Measurements from ENCODE around the gene WDR72. TPM values are rescaled to one million over a fixed set of nuclear protein-coding genes. Genes with fewer than 3 reads are reported as not detected.
"Not testable (repeated sequence)": the region's sequence is repeated elsewhere in the genome, so short reads cannot be mapped to it uniquely, and the experiment has no call there.

Gene WDR72
- total RNA-seq, 2 donors from 2014 or later, result 0.15 TPM; not detected in 1

DNA sequence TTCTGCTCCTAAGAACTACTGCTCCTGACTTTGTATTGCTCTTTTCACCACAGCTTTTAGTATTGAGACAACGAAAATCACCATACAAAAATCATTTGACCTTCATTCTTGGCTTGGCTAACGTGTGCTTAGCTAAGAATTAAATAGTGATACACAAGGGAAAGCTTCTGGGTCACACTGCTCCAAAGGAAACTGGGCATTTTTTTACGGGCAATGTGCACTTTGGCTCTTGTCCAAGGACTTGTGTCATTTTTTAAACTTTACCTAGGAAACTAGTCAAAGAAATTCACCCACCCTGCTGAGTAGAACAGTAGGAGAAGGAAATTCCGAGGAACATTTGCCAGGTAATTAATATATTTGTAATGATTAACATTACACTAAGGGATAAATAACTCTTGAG is 19.8 kb downstream of the WDR72 start:
- Mint-ChIP-seq H3K27me3 (peaks cover 15% of the 10 kb centered on the region), H3K27ac (no peak overlapping the region), H3K9me3 (no peaks in the 10 kb centered on the region), H3K4me1 (no peaks in the 10 kb centered on the region), H3K36me3 (ENCODE audit: low read depth) (no peaks in the 10 kb centered on the region), H3K4me3 (no peak overlapping the region)
- ATAC-seq (replicated peaks), result no peak

DNA sequence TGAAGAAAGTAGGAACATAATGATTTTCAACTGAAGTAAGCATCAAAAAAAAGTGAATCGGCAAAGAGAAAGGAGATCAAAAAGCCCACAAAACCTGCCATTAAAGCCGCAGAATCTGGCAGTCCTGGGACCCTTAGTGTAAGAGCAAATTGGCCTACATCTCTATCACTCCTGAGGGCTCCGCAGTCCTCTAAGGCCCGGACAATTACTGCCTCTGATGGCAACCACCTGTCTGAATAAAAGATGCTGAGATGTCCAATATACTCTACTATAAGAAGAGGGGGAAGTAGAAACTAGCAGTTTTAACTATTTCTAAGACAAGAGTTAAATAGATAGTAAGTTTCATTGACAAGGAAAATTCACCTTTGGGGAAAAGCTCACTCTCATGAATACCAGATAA is 20.3 kb downstream of the WDR72 start:
- no peak overlapping the region for H3K27ac Mint-ChIP-seq
- no peak overlapping the region for H3K4me3 Mint-ChIP-seq
- peaks cover 15% of the 10 kb centered on the region for H3K27me3 Mint-ChIP-seq
- no peak for ATAC-seq (replicated peaks)
- no peaks in the 10 kb centered on the region for H3K9me3 Mint-ChIP-seq
- H3K4me1 Mint-ChIP-seq, result no peaks in the 10 kb centered on the region
- no peaks in the 10 kb centered on the region for H3K36me3 Mint-ChIP-seq (ENCODE audit: low read depth)

DNA sequence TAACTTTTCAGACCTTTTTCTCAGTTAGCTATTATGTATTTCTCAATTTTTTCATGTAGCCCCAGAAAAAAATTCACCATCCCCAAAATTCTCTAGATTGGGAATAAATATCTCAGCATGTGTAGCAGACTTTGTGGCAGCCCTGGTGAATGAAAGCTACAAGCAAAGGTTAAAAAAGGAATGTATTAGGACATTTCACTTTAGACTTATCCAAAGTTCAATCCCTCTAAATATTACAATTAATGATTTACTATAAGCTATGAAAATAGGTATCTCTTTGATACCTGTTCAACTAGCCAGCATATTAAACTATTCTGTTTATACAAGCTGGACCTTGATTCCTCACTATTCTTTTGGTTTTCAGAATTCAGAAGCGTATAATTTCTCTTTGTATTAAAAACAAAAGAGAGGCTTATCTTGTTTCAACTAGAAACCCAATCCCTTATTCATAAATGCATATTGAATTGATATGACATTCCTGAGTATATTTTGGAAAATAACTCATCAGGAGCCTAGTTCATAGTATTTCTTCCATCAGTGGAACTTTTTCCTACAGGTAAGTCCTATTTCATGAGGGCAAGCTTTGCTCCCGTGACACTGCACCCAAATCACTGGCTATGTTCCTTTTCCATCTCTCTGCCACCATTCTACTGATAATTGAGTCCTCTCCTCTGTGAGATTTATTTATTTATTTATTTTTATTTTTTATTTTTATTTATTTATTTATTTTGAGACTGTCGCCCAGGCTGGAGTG is 38.0 kb downstream of the WDR72 start:
- H3K4me1 Mint-ChIP-seq, result no peaks in the 10 kb centered on the region

DNA sequence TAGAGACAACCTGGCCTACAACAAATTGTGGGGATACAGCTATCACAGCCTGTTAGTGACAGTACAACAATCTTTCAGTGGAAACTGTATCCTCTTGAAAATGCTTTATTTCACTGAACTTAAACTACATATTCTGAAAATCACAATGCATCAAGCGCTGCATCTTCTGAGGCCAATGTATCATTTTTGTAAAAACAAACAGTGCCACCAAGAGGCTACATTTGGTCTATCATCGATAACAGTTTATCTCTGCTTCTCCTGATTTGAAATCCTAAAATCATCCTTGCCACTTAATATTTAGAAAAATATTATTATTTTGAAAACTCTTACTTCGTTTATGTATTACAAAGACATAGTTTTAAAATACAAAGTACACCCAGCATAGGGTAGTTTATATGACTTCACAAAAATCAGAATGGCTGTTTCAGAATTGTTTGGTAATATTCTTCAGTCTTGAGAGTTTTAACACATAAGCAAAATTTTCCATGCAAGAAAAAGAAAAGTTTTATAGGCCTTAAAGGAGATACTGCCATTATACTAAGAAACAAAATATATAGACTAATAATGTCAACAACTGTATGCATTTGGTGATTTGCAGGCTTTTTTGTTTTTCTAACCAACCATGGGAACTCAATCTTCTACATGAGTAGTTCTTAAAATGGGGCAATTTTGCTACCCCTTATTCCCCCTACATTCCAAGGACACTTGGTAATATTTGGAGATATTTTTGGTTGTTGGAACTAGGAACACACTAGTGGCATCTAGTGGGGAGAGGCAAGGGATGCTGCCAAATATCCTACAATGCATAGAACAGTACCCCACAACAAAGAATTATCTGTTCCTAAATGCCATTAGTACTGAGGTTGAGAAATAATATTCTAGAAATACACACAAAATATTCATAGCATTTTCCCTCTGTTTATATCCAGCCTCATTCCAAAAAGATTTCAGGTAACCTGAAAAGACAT is 42.3 kb downstream of the WDR72 start:
- H3K36me3 Mint-ChIP-seq (ENCODE audit: low read depth), result no peaks in the 10 kb centered on the region

More for the DNA sequence above, 38.0 kb downstream of the WDR72 start:
- Mint-ChIP-seq H3K9me3 (no peaks in the 10 kb centered on the region), H3K27me3 (peaks cover 3% of the 10 kb centered on the region), H3K27ac (no peak overlapping the region), H3K4me3 (no peak overlapping the region), H3K36me3 (ENCODE audit: low read depth) (no peaks in the 10 kb centered on the region)
- ATAC-seq (replicated peaks), result no peak

DNA sequence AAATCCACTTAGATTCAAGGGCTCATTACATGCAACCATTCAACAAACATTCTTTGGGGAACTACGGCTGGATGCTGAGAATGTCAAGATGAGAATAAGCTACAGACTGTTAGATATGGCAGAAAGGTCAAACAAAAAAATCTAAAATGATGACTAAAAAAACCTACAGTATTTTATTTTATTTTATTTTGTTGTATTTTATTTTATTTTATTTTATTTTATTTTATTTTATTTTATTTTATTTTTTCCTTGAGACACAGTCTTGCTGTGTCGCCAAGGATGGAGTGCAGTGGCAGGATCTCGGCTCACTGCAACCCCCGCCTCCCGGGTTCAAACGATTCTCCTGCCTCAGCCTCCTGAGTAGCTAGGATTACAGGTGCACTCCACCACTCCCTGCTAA is 46.2 kb downstream of the WDR72 start:
- Mint-ChIP-seq H3K27ac (no peak overlapping the region), H3K9me3 (no peaks in the 10 kb centered on the region), H3K36me3 (ENCODE audit: low read depth) (no peaks in the 10 kb centered on the region), H3K27me3 (no peaks in the 10 kb centered on the region), H3K4me3 (no peak overlapping the region), H3K4me1 (no peaks in the 10 kb centered on the region)
- ATAC-seq (replicated peaks), result no peak

More for the DNA sequence above, 42.3 kb downstream of the WDR72 start:
- no peaks in the 10 kb centered on the region for H3K27me3 Mint-ChIP-seq
- no peak for ATAC-seq (replicated peaks)
- H3K4me1 Mint-ChIP-seq, result no peaks in the 10 kb centered on the region
- H3K4me3 Mint-ChIP-seq, result no peak overlapping the region
- H3K9me3 Mint-ChIP-seq, result no peaks in the 10 kb centered on the region
- H3K27ac Mint-ChIP-seq, result no peak overlapping the region

DNA sequence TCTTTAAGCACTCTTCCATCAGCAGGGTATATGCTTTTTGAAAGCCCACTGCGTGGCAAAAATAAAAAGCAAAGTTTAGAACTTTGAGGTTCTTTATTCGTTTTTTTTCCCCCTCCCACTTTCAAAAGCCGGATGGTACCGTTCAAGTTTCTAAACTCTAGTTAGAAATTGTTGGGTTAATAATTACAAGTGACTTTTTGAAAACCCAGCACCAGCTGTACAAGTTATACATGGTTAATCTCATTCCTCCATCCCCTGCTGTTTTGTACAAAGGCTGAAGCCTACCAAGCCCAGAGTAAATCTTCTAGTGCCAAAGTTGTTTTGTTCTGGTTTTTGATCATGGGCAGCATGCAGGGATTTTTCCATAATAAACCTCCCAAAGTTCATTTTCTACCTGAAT is 48.6 kb downstream of the WDR72 start:
- no peak overlapping the region for H3K4me3 Mint-ChIP-seq
- H3K9me3 Mint-ChIP-seq, result no peaks in the 10 kb centered on the region

DNA sequence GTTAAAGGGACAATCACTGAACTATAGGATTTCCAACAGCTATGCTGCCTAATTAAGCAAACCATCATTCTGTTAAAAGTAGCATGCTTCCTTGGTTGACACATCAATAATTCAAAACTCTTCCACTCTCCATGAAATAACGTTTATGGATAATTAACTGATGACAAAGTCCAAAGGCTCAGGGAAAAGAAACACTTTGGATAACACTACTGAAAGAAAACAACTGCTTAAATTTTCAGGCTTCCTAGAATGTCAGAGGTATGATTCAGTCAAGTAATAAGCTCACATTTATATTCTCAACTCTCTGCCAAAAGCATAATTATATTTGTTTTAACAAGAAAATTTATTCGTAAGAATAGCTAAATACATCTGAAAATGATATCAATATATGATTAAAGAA is 49.6 kb downstream of the WDR72 start:
- Mint-ChIP-seq H3K27me3 (peaks cover 5% of the 10 kb centered on the region), H3K9me3 (no peaks in the 10 kb centered on the region), H3K36me3 (ENCODE audit: low read depth) (no peaks in the 10 kb centered on the region), H3K27ac (no peak overlapping the region), H3K4me1 (no peaks in the 10 kb centered on the region), H3K4me3 (no peak overlapping the region)
- ATAC-seq (replicated peaks), result no peak

More for the DNA sequence above, 48.6 kb downstream of the WDR72 start:
- H3K4me1 Mint-ChIP-seq, result no peaks in the 10 kb centered on the region
- peaks cover 5% of the 10 kb centered on the region for H3K27me3 Mint-ChIP-seq
- H3K27ac Mint-ChIP-seq, result no peak overlapping the region
- no peaks in the 10 kb centered on the region for H3K36me3 Mint-ChIP-seq (ENCODE audit: low read depth)
- ATAC-seq (replicated peaks), result no peak

GRCh38 chr15:53695365-53695764 is 64.1 kb downstream of the WDR72 start:
- Mint-ChIP-seq H3K4me3 (no peak overlapping the region), H3K27ac (no peak overlapping the region), H3K4me1 (no peaks in the 10 kb centered on the region), H3K36me3 (ENCODE audit: low read depth) (no peaks in the 10 kb centered on the region), H3K27me3 (peaks cover 4% of the 10 kb centered on the region), H3K9me3 (no peaks in the 10 kb centered on the region)
- ATAC-seq (replicated peaks), result no peak

DNA sequence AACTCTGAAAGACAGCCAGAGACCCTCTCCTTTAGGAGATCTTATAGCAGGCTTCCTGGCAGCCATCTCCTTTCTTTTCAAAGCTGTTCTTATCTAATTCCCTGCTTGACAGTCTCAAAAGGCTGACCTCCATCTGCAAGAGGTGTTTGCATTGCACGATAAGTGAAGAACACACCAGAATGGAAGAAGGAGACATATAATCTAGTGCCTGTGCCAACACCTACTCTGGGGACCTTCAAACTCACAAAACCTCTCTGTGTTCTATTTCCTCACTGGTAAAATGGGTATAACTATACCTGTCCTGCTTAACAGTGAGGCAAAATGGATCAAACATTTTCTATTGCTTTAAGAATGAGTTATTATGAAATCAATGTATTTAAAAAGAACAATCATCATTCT is 65.0 kb downstream of the WDR72 start:
- Mint-ChIP-seq H3K4me3 (no peak overlapping the region), H3K27ac (no peak overlapping the region), H3K36me3 (ENCODE audit: low read depth) (no peaks in the 10 kb centered on the region), H3K9me3 (no peaks in the 10 kb centered on the region), H3K4me1 (no peaks in the 10 kb centered on the region), H3K27me3 (peaks cover 4% of the 10 kb centered on the region)
- ATAC-seq (replicated peaks), result no peak

DNA sequence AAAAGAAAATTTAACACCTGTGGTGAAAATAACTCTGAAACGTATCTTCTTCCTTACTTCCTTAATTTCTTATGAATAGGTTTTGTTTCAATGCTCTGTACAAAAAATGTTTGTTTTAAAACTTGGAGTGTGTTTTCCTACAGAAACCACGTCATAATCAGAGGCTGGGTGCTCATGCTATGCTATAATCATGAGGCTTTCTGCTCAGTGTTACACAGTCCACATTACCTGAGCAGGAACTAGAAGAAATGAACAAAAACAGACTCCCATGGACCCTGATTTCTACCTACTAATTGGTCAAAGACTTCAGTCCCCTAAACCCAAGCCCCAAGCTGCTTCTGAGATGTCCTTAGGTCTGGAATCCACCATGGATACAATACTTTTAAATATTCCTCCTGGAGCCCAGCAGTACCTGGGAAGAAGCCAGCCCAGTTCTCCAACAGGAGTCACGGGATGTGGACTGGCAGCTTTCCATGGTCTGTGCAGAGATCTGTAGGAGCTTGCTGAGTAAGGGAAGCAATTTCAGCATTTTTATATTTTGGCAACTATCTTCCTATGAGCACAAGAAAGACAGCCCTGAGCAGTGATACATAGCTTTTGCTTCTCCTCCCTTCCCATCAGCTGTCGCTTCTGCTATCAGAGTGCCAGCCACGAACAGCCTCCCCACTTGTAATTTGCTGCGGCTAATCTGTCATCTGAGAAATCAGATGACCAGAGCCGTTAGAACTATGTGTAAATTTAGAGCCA is 65.6 kb downstream of the WDR72 start:
- ATAC-seq (replicated peaks), result no peak
- no peaks in the 10 kb centered on the region for H3K9me3 Mint-ChIP-seq

DNA sequence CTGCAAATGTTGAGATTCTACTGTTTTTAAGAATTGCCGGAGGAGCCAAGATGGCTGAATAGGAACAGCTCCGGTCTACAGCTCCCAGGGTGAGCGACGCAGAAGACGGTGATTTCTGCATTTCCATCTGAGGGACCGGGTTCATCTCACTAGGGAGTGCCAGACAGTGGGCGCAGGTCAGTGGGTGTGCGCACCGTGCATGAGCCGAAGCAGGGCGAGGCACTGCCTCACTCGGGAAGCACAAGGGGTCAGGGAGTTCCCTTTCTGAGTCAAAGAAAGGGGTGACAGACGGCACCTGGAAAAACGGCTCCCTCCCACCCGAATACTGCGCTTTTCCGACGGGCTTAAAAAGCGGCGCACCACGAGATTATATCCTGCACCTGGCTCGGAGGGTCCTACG is 75.3 kb downstream of the WDR72 start:
- H3K9me3 Mint-ChIP-seq; H3K27me3 Mint-ChIP-seq; H3K27ac Mint-ChIP-seq; H3K4me1 Mint-ChIP-seq; ATAC-seq (replicated peaks); H3K4me3 Mint-ChIP-seq; H3K36me3 Mint-ChIP-seq (ENCODE audit: low read depth): not testable (repeated sequence)

More for the DNA sequence above, 65.6 kb downstream of the WDR72 start:
- H3K36me3 Mint-ChIP-seq (ENCODE audit: low read depth), result no peaks in the 10 kb centered on the region
- H3K27me3 Mint-ChIP-seq, result peaks cover 4% of the 10 kb centered on the region
- no peaks in the 10 kb centered on the region for H3K4me1 Mint-ChIP-seq
- H3K4me3 Mint-ChIP-seq, result no peak overlapping the region
- H3K27ac Mint-ChIP-seq, result no peak overlapping the region

DNA sequence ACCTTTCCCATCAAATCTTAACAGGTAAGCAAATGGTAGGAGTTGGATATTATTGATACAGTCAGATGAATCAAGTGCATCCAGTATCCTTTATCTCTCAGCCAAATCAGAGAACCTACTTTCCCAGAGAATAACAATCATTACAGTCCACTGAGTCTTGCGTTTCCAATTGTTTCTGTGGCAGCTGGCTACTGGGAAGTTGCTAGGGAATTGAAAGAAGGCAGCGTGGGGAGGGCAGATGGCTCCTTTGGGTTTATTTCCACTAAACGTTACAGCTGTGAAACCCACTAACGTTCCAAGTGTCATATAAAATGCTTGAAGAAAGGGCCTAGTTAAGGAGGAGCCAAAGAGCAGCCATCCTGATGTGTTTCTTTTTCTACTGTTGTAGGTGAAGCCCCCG is 78.4 kb downstream of the WDR72 start:
- Mint-ChIP-seq H3K4me1 (no peaks in the 10 kb centered on the region), H3K27ac (no peak overlapping the region), H3K9me3 (peaks cover 5% of the 10 kb centered on the region), H3K27me3 (peaks cover 4% of the 10 kb centered on the region), H3K36me3 (ENCODE audit: low read depth) (no peaks in the 10 kb centered on the region), H3K4me3 (no peak overlapping the region)
- ATAC-seq (replicated peaks), result no peak

DNA sequence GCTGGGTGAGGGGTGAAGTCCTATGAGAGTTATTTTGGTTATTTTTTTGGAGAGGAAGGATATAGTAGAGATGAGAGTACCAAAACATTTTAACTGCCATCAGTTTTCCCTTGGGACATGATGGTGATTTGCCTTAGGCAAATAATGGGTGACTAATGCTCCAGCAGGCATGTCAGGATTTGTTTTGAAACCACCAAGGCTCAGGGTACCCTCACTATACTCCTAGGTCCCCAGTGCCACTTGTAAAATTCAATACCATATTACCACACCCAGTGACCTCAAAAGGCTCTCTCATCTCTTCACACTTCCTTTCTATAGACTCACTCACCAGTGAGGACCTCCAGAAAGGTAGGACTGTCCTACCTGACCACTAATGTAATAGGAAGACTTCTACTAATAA is 83.6 kb downstream of the WDR72 start:
- H3K36me3 Mint-ChIP-seq (ENCODE audit: low read depth), result no peaks in the 10 kb centered on the region
- peaks cover 4% of the 10 kb centered on the region for H3K27me3 Mint-ChIP-seq
- H3K9me3 Mint-ChIP-seq, result peaks cover 5% of the 10 kb centered on the region
- no peak overlapping the region for H3K4me3 Mint-ChIP-seq
- no peaks in the 10 kb centered on the region for H3K4me1 Mint-ChIP-seq
- no peak overlapping the region for H3K27ac Mint-ChIP-seq
- ATAC-seq (replicated peaks), result no peak

DNA sequence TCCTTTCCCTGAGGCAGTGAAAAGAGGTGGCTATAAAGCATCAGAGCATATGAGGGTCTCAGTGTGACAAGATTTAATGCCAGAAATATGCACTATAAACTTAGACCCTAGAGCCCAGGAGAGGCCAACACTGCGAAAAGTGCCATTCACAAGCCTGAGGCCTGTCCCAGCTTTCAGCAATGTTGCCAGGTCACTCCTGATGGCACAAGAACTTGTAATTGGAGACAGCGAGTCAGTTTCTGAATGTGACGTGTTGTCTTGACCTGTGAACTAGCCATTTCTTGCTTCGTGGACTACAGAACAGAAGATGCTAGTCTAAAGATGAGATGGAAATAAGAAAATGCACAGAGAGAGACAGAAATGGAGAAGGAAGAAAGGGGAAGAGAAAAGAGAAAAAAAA is 87.9 kb downstream of the WDR72 start:
- ATAC-seq (replicated peaks), result no peak

More for the DNA sequence above, 87.9 kb downstream of the WDR72 start:
- H3K4me1 Mint-ChIP-seq, result no peaks in the 10 kb centered on the region
- no peaks in the 10 kb centered on the region for H3K9me3 Mint-ChIP-seq
- no peaks in the 10 kb centered on the region for H3K36me3 Mint-ChIP-seq (ENCODE audit: low read depth)
- H3K4me3 Mint-ChIP-seq, result no peak overlapping the region
- no peak overlapping the region for H3K27ac Mint-ChIP-seq
- no peaks in the 10 kb centered on the region for H3K27me3 Mint-ChIP-seq

Data from activated T-helper 17 cell treated with anti-CD3 and anti-CD28 coated beads, Interleukin-2, amount 50 U/mL, for 72 hours (primary cell).